KOPT-K1 (cell line): Measurements from ENCODE around the gene MADD.

Source experiments
- H3K27ac ChIP-seq: fragments of 200-600 bp; sonication (generic); 2 replicates; pipeline ENCODE4 v1.5.1; 2016; ENCODE audit warnings: antibody characterized with exemption, mild to moderate bottlenecking, low read depth, low read length; ENCODE audit not compliant: poor library complexity, severe bottlenecking
- H3K36me3 ChIP-seq: fragments of 200-600 bp; sonication (generic); 2 replicates; pipeline ENCODE4 v1.5.1; 2017; ENCODE audit warnings: antibody characterized with exemption, mild to moderate bottlenecking, low read length, moderate library complexity; ENCODE audit not compliant: insufficient read depth
- H3K9me3 ChIP-seq: fragments of 200-600 bp; sonication (generic); 2 replicates; pipeline ENCODE4 v1.5.1; 2017; ENCODE audit warnings: antibody characterized with exemption, low read length, mild to moderate bottlenecking; ENCODE audit not compliant: insufficient read depth, poor library complexity, severe bottlenecking

MADD gene

DNA sequence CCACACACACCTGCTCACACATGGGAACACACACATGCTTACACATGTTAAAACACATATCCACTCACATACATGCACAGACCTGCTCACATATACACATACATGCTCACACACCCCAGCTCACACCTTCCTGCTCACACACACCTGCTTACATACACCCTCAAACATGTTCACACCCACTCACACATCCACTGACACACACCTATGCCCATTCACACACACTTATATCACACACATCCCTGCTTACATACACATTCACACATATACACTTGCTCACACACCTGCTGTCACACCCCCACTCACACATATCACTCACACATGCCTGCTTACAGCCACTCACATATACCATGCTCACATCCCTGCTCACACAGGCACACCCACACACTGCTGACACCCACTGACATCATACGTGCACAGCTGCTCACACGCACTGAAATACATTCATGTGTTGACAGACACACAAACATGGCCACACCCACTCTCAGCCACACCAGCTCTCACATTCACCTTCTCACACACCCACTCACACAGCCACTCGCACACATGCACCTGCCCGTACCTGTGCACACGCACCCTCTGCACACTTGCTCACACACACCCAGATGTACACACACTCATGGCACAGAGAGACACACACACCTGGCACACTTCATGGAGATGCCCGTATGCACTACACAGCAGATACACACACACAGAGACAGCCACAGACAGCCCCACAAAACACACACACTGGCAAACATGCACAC, 88.2 kb downstream of the MADD start:
- H3K27ac ChIP-seq, result peak overlapping the region; percentile 82
- peaks cover 9% of the 10 kb centered on the region for H3K9me3 ChIP-seq
- no peaks in the 10 kb centered on the region for H3K36me3 ChIP-seq

DNA sequence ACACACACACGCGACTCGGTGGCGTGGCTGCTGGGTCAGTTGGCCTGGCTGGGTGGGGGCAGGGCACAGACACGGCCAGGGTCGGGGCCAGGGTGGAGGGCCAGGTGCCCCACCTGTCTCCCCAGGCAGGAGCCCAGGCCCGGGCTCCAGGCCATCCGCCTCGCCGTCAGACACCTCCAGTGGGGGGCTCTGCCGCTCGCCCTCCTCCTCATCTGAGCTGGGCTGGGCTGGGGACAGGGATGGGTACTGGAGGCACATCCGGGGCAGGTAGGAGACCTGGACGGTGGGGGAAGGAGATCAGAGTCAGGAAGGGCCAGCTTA, 88.8 kb downstream of the MADD start:
- Histone ChIP-seq H3K9me3 (peaks cover 9% of the 10 kb centered on the region), H3K36me3 (no peaks in the 10 kb centered on the region), H3K27ac (peak overlapping the region; percentile 82)

DNA sequence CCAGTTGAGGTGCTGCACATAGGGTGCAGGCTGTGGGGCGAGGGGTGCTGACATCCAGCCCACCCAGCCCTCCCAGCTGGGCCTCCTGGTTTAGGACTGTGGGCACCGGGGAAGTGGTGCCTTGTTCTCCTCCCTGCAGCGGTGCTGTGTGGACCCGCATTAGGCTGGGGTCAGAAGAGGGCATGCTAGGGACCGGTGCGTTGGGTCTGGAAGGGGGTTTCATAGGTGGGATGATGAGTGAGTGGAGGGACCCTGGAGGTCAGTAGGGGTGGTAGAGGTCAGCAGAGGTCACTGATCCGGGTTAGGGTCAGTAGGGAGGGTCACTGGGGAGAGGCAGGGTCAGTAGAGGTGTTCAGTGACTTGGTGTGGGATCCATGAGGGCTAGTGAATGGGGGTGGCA, 89.2 kb downstream of the MADD start:
- H3K36me3 ChIP-seq, result no peaks in the 10 kb centered on the region
- H3K9me3 ChIP-seq, result peaks cover 9% of the 10 kb centered on the region
- H3K27ac ChIP-seq, result peak overlapping the region; percentile 82

DNA sequence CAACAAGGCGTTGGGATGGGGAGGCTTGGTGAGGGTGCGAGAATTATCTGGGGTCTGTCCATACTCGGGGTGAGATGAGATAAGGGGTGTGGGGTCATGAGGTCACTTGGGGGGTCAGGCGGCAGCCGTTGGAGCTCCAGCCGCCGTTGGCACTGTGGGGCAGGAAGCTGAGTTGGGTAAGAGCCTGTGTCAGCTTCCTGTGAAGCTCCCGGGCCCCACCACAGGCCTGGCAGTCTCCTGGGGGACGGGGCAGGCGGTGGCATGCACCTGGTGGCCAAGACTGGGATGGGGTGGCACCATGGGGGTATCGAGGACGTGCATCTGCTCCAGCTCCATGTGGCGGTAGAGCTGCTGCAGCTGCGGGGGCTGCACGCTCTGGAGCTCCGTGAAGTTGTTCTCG, 89.7 kb downstream of the MADD start:
- peaks cover 9% of the 10 kb centered on the region for H3K9me3 ChIP-seq

DNA sequence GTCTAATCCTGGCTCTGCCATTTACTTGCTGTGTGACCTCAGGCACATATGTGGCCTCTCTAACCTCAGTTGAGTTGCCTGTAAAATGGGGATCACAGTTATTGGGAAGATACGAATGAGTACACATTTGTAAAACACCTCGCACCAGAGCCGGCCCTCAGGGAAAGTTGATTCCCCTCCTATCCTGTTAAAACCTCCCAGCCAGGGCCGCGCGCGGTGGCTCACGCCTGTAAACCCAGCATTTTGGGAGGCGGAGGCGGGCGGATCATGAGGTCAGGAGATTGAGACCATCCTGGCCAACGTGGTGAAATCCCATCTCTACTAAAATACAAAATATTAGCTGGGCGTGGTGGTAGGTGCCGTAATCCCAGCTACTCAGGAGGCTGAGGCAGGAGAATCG, 90.4 kb downstream of the MADD start:
- H3K27ac ChIP-seq, result peak overlapping the region; percentile 82
- peaks cover 9% of the 10 kb centered on the region for H3K9me3 ChIP-seq

More for the DNA sequence above, 89.7 kb downstream of the MADD start:
- Histone ChIP-seq H3K36me3 (no peaks in the 10 kb centered on the region), H3K27ac (peak overlapping the region; percentile 82)

DNA sequence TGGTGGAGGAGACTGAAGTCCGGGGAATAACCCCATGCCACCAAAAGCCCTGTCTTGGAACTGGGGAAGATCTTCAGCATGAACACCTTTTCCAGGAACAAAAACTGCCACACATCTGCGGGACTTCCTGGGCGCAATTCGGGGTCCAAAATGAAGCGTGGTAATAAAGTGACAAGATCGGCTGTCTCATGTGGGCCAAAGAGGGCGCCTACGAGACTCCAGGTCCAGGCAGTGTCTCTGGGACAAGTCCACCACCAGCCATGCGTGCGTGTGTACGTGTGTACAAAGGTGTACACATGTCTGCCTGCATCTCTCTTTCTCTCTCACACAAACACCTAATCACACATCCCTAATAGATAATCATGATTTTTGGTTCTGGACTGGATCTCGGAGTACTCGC, 91.5 kb downstream of the MADD start:
- Histone ChIP-seq H3K9me3 (peaks cover 9% of the 10 kb centered on the region), H3K27ac (peak overlapping the region; percentile 55), H3K36me3 (no peaks in the 10 kb centered on the region)

More for the DNA sequence above, 90.4 kb downstream of the MADD start:
- H3K36me3 ChIP-seq, result no peaks in the 10 kb centered on the region

DNA sequence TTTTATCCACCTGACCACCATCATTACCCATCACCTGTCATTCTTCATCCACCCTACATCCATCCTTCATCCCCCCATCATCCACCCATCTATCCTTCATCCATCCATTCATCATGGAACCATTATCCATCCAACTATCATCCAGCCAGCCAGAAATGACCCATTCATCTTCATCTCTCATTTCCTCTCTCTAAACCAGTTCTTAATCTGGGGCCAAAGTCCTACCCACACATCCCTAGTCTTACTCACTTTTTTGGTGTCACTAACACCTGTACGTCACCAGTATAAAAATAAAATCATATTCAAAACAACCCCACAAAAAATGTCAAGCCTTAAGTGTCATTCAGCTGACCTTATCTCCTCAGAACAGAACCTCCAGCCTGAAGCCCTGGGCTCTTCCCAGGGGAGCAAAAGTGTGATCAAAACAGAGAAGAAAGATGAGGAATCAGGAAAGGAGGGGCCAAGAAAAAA, 96.1 kb downstream of the MADD start:
- H3K27ac ChIP-seq, result no peak overlapping the region
- no peaks in the 10 kb centered on the region for H3K36me3 ChIP-seq
- no peaks in the 10 kb centered on the region for H3K9me3 ChIP-seq

DNA sequence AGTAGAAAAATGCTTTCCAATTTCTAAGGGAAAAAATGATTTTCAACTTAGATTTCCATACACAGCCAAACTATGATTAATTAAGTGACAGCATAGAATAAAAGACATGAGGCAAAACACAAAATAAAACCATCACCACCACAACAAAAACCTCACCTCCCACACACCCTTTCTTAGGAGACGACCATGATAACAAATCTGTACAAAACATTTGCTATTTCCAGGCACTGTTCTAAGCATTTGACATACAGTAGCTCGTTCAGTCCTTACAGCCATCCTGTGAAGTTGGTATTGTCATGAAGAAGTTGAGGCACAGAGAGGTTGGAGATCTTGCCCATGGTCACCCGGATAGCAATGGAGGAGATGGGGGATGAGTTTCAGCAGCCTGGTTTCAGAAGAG, 99.7 kb downstream of the MADD start:
- Histone ChIP-seq H3K36me3 (no peaks in the 10 kb centered on the region), H3K27ac (no peak overlapping the region), H3K9me3 (no peaks in the 10 kb centered on the region)

DNA sequence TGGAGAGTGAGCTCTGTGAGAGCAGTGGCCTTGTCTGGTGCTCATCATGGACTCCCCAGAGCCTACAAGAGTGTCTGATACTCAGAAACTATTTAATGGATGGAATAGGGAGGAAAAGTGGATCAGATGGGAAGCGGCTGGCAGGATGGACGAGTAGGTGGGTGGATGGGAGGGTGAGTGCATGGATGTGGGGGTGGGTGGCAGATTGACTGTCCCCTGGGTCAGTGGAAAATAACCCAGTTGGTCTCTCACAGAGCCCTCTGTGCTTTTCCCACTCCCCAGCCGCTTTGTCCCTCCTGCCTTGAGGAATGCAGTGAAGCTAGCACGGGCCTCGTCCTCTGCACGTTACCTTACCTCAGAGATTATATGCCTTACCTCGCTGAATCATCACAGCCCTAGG, 102.5 kb downstream of the MADD start:
- H3K36me3 ChIP-seq, result no peaks in the 10 kb centered on the region
- H3K9me3 ChIP-seq, result no peaks in the 10 kb centered on the region
- H3K27ac ChIP-seq, result no peak overlapping the region

DNA sequence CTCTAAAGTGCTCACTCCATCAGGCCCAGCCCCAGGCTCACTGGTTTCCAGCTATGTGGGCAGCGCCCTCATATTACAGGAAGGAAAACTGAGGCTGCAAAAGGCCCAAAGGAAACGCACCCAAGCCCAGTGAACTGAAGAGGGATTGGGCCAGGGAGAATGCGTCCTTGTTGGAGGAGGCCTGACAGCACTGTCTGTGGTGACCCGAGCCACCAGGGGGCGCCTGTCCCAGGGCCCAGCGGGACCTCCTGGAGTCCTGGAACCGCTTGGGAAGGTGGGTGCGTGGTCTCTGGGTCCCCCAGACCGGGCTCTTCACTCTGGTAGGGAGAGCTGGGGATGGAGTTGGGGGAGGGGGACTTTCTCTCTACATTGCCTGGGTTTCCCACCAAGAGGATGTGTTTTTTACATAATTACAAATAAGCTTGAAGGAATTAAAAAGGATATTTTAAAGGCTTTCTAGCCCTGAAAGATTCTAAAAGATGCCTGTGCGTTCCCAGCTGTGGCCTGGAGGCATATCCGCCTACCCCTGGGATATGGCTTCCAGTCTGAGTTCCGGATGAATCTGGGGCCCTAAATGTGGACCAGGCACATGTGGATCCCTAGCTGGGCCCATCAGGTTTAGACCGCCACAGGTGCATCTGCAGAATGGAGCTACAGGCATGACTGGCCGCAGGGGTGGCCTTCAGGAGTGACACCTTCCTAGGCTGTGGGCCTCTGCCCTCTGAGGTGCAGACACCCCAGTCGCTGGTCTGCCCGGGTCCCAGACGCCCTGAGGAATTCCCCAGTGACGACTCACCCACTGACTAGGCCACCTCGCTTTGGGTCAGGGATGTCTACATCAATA, 104.2 kb downstream of the MADD start:
- Histone ChIP-seq H3K36me3 (no peaks in the 10 kb centered on the region), H3K27ac (no peak overlapping the region), H3K9me3 (no peaks in the 10 kb centered on the region)

DNA sequence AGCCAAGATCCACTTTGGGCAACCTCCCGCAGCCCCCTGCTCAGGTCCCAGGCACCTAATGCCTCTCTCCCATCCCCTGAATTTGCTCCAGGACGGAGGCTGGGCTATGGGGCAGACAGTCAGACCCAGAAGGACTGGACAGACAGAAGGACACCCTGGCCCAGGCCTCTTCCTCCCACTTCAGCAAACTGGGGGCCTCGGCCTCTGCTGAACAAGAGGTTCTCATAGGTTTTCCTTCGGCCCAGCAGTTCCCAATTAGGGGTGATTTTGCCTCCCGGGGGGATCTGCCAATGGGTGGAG, 104.7 kb downstream of the MADD start:
- Histone ChIP-seq H3K36me3 (no peaks in the 10 kb centered on the region), H3K9me3 (no peaks in the 10 kb centered on the region), H3K27ac (no peak overlapping the region)

DNA sequence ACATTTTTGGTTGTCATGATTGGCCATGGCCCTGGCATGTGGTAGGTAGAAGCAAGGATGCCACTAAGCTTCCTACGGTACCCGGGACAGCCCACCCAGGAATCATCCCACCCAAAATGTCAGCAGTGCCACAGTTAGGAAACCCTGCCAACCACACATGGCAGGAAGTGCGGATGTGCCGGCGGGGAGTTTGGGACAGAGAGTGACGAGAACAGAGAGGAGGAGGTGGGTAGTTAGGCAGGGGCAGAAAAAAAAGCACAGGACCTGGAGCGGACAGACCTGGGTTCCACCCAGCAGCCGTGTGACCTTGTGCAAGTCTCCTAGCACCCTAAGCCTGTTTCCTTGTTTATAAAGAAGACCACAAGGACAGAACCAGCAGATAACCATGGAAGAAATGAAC, 105.1 kb downstream of the MADD start:
- Histone ChIP-seq H3K36me3 (no peaks in the 10 kb centered on the region), H3K9me3 (no peaks in the 10 kb centered on the region), H3K27ac (no peak overlapping the region)

DNA sequence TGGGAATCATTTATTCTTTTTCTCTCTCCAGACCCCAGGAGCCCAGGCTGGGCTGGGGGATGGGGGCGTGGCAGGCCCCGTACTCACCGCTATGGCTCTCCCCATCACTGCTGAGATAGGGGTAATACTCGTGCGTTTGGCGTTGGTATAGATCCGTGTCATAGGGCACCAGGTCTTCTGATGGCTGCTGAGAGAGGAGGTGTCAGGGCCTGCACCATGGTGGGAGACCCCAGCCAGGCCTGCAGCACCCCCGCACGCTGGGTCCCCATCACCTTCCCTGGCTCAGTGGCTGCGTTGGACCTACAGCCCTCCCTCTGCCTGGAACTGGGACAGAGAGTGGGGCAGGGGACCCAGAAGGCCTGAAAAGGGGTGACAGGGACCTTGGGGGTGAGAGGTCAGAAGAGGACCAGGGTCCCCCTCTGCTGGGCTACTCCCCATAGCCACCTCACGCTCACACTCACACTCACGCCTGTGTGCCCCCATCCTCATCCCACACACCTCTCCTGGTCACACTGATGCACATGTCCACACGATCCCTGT, 105.7 kb downstream of the MADD start:
- Histone ChIP-seq H3K27ac (no peak overlapping the region), H3K9me3 (no peaks in the 10 kb centered on the region), H3K36me3 (no peaks in the 10 kb centered on the region)

DNA sequence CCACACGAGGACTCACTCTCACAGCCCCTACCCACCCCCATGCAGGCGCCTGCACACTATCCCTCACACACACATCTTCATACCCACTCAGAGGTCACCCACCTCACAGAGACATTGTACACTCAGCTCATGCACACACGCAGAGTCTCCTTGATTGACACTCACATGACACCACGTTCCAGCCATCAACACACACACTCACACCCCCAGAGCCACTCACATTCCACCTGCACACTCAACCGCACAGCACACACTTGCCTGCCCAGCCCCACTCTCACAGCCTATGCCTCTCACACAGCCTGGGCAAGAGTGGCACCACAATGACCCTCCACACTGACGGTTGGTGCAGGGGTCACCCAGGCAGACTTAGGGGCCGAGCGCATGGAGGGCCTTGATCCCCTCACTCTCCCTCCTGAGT, 106.2 kb downstream of the MADD start:
- Histone ChIP-seq H3K36me3 (no peaks in the 10 kb centered on the region), H3K9me3 (no peaks in the 10 kb centered on the region), H3K27ac (no peak overlapping the region)

DNA sequence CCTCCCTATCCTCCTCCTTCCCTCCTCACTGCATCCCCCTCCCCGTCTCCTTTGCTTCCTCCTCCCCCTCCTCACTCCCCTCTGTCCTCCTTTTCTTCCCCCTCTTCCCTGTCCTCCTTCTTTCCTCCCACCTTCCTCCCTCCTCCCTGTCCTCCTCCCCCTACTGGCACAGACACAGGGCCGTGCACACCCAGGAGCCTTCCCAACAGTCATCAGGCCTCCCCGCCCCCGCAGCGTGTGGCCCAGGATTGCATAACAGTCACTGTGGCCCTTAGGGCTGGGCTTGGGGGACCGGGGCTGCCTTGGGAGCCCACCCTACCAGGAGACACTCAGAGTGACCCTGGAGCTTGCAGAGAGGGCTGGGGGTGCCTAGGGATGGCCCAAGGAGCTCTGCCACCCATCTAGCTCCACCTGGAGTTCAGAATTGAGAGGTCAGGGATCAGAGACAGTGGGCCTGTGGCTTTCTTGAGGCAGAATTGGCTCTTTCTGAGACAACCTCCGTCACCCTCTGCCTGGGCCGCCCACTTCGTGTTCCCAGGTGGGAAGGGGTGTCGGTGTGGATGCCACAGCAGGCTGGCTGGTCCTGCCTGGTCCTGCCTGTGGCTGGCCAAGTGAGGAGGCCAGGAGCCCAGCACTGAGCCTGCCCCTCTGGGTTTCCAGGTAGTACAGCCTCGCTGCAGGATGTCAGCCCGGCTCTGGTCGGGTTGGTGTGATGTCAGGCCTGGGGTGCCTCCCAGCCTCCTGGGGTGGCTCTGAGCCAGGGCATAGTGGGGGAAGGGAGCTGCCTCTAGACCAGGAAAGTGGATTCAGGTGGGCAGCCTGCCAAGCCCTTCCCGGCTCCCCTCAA, 106.8 kb downstream of the MADD start:
- H3K27ac ChIP-seq, result no peak overlapping the region
- no peaks in the 10 kb centered on the region for H3K9me3 ChIP-seq
- H3K36me3 ChIP-seq, result no peaks in the 10 kb centered on the region
